GM19351 (cell line): ENCODE measurements around the gene LRRC42.
"Not testable (repeated sequence)": the region's sequence is repeated elsewhere in the genome, so short reads cannot be mapped to it uniquely, and the experiment has no call there.

Experiments
- ATAC-seq: cut with Tn5 transposase; IDR thresholded peaks from one replicate; pipeline ENCODE4 v1.9.1; 2021; ENCODE audit warnings: mild to moderate bottlenecking, moderate library complexity; ENCODE audit not compliant: unreplicated experiment

Gene LRRC42

GRCh38 chr1:54003750-54004480, 57.8 kb downstream of the LRRC42 start:
- not testable (repeated sequence) for ATAC-seq

GRCh38 chr1:54004481-54005049, 58.4 kb downstream of the LRRC42 start:
- no peak for ATAC-seq

GRCh38 chr1:54006508-54006907, 60.4 kb downstream of the LRRC42 start:
- ATAC-seq, result no peak

- no peak for ATAC-seq
Observed at GRCh38 chr1:54007613-54008012, 61.5 kb downstream of the LRRC42 start.

GRCh38 chr1:54008876-54009275, 62.7 kb downstream of the LRRC42 start:
- no peak for ATAC-seq

GRCh38 chr1:54009406-54009805, 63.3 kb downstream of the LRRC42 start:
- no peak for ATAC-seq

- no peak for ATAC-seq
Observed at GRCh38 chr1:54010415-54011117, 64.4 kb downstream of the LRRC42 start.

GRCh38 chr1:54011316-54012007, 65.3 kb downstream of the LRRC42 start:
- no peak for ATAC-seq

- ATAC-seq, result no peak
Observed at GRCh38 chr1:54012008-54012325, 65.8 kb downstream of the LRRC42 start.

GRCh38 chr1:54012863-54013262, 66.7 kb downstream of the LRRC42 start:
- ATAC-seq, result no peak

- ATAC-seq, result no peak
Observed at GRCh38 chr1:54013393-54014008, 67.4 kb downstream of the LRRC42 start.

- no peak for ATAC-seq
Observed at GRCh38 chr1:54014009-54014629, 68.0 kb downstream of the LRRC42 start.

GRCh38 chr1:54016343-54017282, 70.5 kb downstream of the LRRC42 start:
- ATAC-seq, result no peak
